ENCODE results near the gene RGS2.
A peak's percentile ranks its signal among the peaks of the same experiment; 100 is the strongest.

Gene RGS2

DNA sequence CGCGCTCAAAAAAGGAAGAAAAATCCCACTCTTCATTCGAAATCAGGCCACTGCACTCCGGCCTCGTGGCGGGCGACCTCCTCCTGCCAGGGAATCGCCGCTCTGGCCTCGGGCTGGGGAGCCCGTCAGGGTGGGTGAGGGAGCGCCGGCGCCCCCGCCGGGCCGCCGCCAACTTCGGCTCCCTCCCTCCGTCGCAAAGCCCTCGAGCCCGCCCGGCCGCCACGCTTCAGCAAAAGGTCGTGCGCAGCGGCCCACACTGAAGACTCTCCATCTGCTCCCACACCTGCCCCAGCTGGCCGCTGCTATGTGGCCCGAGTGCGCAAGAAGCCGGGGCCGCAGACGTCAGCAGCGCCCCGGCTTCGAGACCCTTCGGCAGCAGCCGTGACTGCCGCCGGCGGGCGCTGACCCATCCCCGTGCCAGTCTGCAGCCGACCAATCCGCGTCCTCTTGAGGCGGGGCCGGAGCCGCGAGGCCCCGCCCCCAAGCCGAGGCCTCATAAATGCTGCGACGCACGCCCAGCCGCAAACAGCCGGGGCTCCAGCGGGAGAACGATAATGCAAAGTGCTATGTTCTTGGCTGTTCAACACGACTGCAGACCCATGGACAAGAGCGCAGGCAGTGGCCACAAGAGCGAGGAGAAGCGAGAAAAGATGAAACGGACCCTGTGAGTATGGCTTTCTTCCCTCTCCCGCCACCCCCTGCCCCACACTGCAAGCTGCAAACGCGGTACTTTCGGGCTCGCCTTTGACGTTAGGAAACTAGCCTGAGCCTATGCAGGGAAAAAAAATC lies at the start of gene RGS2:
RGS2 (plus strand) TSS at position 522 of the 789 bp plus-strand sequence; CDS start at position 555, 33 bp downstream.
- DNase-seq (ENCODE audit: low spot score): peak; percentile 80

- no peak for DNase-seq (ENCODE audit: low spot score)
Observed at GRCh38 chr1:192759104-192759503, 49.7 kb upstream of the RGS2 start.

DNA sequence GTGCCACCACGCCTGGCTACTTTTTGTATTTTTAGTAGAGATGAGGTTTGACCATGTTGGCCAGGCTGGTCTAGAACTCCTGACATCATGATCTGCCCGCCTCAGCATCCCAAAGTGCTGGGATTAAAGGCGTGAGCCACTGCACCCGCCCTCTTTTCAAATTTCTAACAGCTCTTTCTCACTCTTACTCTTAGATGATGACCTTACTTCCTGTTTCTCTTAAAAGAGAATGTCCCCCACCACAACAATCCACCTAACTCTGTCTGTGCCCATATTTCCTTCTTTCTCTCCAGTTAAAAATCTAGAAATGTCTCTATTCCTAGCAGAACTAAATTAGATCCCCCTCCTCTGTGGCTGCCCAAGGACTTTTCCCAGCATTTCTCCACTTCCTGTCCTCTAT lies 46.6 kb upstream of the RGS2 start:
- no peak for DNase-seq (ENCODE audit: low spot score)

DNA sequence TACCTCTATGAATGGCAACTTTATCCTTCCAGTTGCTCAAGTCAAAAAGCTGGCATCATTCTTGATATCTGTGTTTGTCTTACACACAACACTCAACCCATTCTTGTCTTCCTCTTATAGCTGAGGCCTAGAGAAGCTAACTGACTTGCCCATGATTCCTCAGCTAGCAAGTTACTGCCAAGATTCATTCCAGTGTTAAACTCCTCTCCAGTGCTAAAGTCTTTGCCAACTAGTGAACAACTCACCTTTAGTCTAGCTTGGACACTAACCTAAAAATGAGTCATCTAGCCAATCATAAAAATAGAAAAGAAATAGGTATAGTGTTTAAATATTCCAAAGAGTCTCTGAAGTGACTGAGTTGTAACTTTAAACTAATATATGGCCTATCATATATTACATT lies 45.6 kb upstream of the RGS2 start:
- no peak for DNase-seq (ENCODE audit: low spot score)

DNA sequence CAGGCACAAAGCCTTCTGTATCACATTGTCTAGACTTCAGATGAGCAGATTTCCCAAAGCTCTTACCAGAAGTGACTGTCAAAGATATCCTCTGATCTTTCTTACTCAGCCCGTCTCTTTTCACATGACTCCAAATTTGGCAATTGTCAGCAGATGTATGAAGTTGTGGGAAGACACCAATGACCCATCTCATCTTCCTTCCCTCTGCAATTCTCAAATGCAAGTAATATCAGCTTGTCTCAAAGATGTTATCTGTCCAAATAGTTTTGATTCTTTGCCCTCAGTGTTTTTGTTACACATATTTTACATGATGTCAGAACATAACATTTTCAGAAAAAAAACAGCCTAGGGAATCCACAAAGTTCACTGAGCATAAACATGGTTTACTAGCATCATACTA lies 45.1 kb upstream of the RGS2 start:
- DNase-seq (ENCODE audit: low spot score): no peak

DNA sequence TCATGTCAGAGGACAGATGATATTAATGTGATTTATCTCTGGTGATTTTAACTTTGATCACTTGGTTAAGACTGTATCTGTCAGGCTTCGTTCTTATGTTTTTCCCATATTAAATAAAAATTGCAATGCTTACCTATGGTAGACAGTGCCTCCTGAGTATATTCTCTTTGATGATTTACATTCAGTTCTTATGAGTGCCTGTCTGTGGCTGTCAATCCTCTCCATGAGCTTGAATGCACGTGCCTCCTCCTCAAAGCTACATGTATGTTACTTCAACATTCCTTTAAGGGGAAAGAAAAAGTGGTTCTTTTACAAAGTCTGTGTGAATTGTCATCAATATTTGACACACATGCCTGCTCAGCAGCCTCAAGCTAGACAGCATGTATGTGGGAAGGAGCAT lies 44.2 kb upstream of the RGS2 start:
- DNase-seq (ENCODE audit: low spot score): no peak

GRCh38 chr1:192766009-192766625 lies 42.7 kb upstream of the RGS2 start:
- no peak for DNase-seq (ENCODE audit: low spot score)

DNA sequence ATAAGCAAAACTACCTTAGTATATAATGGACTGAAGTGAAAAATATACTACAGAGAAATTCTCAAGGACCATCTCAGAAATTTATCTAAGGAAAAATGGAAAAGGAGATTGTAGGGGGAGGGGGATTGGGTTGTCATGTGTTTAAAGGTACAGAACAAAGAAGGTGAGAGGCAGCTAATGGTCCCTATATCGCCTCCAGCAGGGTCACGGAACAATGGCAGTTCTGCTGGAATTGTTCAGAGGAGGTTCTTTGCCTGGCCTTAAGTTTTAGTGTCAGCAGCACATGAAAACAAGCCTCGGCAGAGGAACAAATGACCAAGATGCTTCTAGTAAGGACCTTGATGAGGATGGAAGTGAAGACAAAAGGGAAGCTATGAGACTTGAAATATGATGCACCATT lies 42.0 kb upstream of the RGS2 start:
- DNase-seq (ENCODE audit: low spot score): no peak

GRCh38 chr1:192767798-192768197 lies 41.0 kb upstream of the RGS2 start:
- no peak for DNase-seq (ENCODE audit: low spot score)

- DNase-seq (ENCODE audit: low spot score): no peak
Observed at GRCh38 chr1:192768463-192768862, 40.4 kb upstream of the RGS2 start.

DNA sequence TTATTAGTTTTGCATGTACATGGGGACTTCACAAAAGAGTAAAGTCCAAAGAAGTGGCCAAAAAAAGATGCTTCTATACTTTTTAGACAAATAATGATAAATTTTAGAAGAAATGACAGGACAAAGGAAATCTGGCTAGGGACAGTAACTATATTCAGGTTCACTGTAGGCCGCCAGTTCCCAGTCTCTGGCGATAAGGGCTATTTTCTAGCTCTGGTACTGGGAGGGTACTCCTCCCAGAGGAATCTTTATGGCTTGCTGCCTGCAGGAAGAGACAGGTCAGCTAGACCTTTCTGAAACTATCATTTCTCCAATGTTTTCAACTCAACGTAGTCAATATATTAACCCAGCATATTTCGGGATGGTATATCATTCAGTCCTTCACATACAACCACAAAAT lies 37.5 kb upstream of the RGS2 start:
- DNase-seq (ENCODE audit: low spot score): no peak

GRCh38 chr1:192775631-192776030 lies 33.2 kb upstream of the RGS2 start:
- no peak for DNase-seq (ENCODE audit: low spot score)

DNA sequence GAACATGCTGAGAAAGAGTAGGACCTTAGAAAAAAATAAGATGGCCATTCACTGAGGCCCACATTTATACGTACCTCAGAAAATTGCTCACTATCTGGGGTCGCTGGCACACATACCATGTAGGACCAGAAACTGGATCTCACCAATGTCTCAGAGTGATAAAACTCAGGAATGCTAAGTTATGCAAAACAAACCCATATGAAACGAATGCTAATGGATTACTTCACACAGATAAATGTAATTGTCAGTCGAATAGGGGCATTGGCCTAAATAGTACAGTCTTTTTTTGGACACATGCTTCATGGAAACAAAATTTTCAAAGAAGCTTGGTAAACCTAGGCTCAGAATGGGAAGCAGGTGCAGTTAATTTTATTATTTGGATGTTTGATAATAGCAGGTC lies 32.6 kb upstream of the RGS2 start:
- no peak for DNase-seq (ENCODE audit: low spot score)

- no peak for DNase-seq (ENCODE audit: low spot score)
Observed at GRCh38 chr1:192776998-192777397, 31.8 kb upstream of the RGS2 start.

DNA sequence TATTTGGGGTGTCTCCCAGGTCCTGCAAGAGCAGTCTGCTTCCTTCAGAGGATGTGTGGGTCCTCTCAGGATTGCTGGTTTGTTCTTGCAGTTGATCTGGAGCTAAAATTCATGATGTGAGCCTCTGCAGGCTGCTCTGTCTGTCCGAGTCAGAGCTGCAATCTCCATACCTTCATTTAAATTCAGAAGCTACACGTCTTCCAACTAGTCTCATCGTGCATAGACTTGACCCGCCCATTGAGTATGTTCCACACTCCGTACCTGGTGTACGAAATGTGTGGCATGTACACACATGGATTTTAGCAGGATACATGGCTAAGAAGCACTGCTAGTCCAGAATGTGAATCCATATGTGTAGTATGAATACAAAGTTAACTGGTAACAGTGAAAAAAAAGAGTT lies 25.0 kb upstream of the RGS2 start:
- no peak for DNase-seq (ENCODE audit: low spot score)

DNA sequence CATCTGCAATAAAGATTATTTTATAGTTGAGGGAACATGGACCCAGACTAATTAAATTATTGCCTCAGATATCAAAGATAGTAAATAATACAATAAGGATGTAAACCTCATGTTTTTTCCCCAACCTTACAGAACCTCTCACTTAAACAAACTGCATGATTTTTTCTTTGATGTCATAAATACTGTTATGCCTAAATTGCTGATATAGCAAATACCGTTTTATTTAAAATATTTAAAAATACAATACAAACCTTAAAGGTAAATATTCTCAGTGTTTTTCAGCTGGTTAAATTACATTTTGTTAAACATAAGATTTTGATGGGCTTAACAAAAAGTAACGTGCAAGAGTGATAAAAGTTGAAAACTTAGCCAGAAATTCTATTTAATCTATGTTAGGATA lies 24.4 kb upstream of the RGS2 start:
- no peak for DNase-seq (ENCODE audit: low spot score)

DNA sequence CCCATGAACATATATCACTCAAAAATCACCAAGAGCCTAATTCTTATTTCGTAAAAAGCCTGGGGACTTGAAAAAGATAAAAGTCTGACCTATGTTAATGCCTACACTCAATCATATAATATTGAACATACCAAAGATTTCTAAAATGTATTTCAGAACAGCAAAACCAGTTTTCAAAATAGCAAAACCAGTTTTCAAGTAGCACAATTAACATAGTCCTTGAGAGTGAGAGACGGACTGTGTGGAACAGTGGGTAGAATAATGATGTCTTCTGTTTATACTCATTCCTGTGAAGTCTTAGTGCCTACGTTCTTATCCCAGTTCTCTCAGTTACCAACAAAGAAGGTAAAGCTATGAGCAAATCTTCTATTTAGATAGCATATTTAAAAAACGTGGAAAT lies 22.3 kb upstream of the RGS2 start:
- DNase-seq (ENCODE audit: low spot score): no peak

DNA sequence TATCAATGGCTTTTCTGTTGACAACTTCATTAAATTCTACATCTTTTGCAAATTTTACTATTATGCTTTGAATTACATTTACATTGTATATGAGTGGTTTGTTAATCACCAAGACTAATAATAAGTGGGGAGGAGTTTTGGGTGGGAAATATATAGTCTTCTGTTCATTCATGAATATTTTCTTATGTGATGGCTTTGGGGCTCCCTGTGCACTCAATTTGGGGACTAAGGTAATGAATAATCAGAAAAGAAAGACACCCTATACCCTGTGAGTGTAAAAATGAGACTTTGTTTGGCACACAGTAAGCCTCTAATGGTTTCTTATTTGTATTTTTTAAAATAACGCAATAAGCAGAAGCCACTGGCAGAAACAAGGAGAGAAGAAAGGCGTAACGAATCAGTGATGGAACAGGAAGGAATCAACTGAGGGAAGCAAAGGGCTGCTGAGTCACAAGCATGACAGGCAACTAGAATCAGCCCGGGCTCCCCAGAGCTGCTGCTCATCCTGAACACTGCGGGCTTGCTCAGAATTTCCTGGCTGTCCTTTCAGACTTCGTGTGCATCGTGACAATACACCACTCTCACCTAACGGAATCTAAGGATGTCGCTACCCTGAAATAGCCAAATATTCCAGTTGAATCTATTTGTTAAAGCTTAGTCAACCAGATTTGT lies 20.8 kb upstream of the RGS2 start:
- no peak for DNase-seq (ENCODE audit: low spot score)

DNA sequence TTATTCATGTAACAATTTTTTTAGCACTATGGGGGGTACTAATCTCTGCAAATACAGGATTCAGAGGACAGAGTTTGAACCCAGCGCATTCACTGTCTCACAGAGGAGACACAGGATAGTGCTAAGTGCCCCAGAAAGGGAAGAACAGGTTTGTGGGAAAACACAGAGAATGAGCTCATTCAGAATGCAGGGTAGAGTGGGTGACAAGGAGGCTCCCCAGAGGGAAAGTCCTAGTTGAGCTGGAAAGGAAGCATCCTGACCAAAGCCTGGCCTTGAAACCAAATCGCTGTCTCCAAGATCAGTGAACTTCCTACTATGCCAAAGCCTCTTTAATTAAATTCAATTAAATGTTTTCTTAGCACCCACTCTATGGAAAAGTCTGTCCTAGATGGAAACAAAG lies 19.0 kb upstream of the RGS2 start:
- DNase-seq (ENCODE audit: low spot score): no peak

DNA sequence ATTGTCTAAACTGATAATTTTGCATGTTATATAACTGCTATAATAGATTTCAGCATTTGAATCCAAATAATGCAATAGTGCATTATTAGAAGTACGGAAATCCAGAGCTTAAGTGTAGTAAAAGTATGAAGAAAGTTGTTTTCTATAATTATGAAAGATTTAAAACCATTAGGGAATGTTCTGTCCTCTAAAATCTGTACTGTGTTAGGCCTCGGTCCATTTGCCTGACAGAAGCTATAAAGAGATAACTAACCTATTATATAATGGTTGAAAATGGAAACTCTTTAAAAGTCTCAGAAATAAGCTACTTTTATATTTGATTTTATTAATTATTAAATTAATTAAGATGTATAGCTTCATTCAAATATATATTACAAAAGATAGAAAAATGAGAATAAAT lies 16.2 kb upstream of the RGS2 start:
- DNase-seq (ENCODE audit: low spot score): no peak

- no peak for DNase-seq (ENCODE audit: low spot score)
Observed at GRCh38 chr1:192793983-192794767, 14.7 kb upstream of the RGS2 start.

DNA sequence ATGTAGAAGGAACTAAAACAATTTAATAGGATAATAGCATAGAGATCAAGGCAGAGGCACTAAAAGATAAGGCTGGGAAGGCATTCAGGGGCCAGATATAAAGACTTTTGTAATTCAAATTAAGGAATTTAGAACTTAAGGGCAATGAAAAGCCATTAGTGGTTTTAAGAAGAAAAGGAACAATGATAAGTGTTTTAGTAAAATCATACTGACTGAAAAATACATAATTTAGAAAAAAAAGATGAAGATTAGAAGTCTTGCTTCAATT lies 14.1 kb upstream of the RGS2 start:
- no peak for DNase-seq (ENCODE audit: low spot score)
